ENCODE data around the gene DDAH1.
A peak's percentile ranks its signal among the peaks of the same experiment; 100 is the strongest.

The DDAH1 gene

GRCh38 chr1:85407746-85408377 lies 57.1 kb downstream of the DDAH1 start:
- Histone ChIP-seq H3K27ac (ENCODE audit: low read depth, low read length) (no peak overlapping the region), H4K12ac (ENCODE audit: low read depth, low read length) (no peak overlapping the region), H3K18ac (ENCODE audit: low read length) (no peak overlapping the region), H3K4ac (ENCODE audit: low read depth, low read length) (no peak overlapping the region), H3K36me3 (ENCODE audit: control insufficient read depth in 1 of 2, insufficient read depth in 2 of 2, low read length in 2 of 2) (no peaks in the 10 kb centered on the region), H4K91ac (ENCODE audit: low read depth, low read length) (no peak overlapping the region), H3K14ac (ENCODE audit: low read length) (no peak overlapping the region), H4K8ac (ENCODE audit: low read depth, low read length) (no peak overlapping the region), H3K4me3 (ENCODE audit: low read depth, low read length) (no peak overlapping the region), H3K9ac (ENCODE audit: low read length) (no peak overlapping the region), H2BK12ac (ENCODE audit: low read length) (no peak overlapping the region), H3K23ac (ENCODE audit: low read length) (no peak overlapping the region), H2AFZ (ENCODE audit: insufficient read depth, low read length, poor library complexity) (no peak overlapping the region), H2BK5ac (ENCODE audit: low read depth, low read length, poor library complexity) (no peak overlapping the region), H3K79me1 (ENCODE audit: low read length) (peaks cover 1% of the 10 kb centered on the region), H3K79me2 (ENCODE audit: control insufficient read depth, insufficient read depth, low read length, poor library complexity) (no peaks in the 10 kb centered on the region), H3K4me2 (ENCODE audit: low read length) (no peak overlapping the region), H2AK5ac (ENCODE audit: low read length) (no peak overlapping the region), H3K9me3 (ENCODE audit: insufficient read depth, low read depth, low read length) (no peaks in the 10 kb centered on the region), H3K4me1 (ENCODE audit: control insufficient read depth in 1 of 2, insufficient read depth in 2 of 2, low read length in 2 of 2) (peaks cover 0 to 3% of the 10 kb centered on the region in 2 experiments), H3K27me3 (ENCODE audit: insufficient read depth, low read length) (no peaks in the 10 kb centered on the region), H2BK120ac (ENCODE audit: insufficient read depth, low read length, poor library complexity) (no peak overlapping the region)
- no CpG with 5 or more reads among the region's 5 CpGs for WGBS (ENCODE audit: extremely low coverage, insufficient coverage, insufficient read length)
- no peak for DNase-seq

GRCh38 chr1:85406887-85407533 lies 57.9 kb downstream of the DDAH1 start:
- no CpG with 5 or more reads among the region's 3 CpGs for WGBS (ENCODE audit: extremely low coverage, insufficient coverage, insufficient read length)
- Histone ChIP-seq H4K8ac (ENCODE audit: low read depth, low read length) (no peak overlapping the region), H3K27me3 (ENCODE audit: insufficient read depth, low read length) (no peaks in the 10 kb centered on the region), H2BK5ac (ENCODE audit: low read depth, low read length, poor library complexity) (no peak overlapping the region), H3K79me2 (ENCODE audit: control insufficient read depth, insufficient read depth, low read length, poor library complexity) (no peaks in the 10 kb centered on the region), H3K27ac (ENCODE audit: low read depth, low read length) (no peak overlapping the region), H2BK120ac (ENCODE audit: insufficient read depth, low read length, poor library complexity) (no peak overlapping the region), H3K4me3 (ENCODE audit: low read depth, low read length) (no peak overlapping the region), H4K12ac (ENCODE audit: low read depth, low read length) (no peak overlapping the region), H3K4ac (ENCODE audit: low read depth, low read length) (no peak overlapping the region), H3K4me2 (ENCODE audit: low read length) (peak overlapping the region; percentile 16), H3K79me1 (ENCODE audit: low read length) (peaks cover 1% of the 10 kb centered on the region), H3K14ac (ENCODE audit: low read length) (no peak overlapping the region), H2AFZ (ENCODE audit: insufficient read depth, low read length, poor library complexity) (no peak overlapping the region), H3K4me1 (ENCODE audit: control insufficient read depth in 1 of 2, insufficient read depth in 2 of 2, low read length in 2 of 2) (peaks cover 0 to 3% of the 10 kb centered on the region in 2 experiments), H3K23ac (ENCODE audit: low read length) (no peak overlapping the region), H3K36me3 (ENCODE audit: control insufficient read depth in 1 of 2, insufficient read depth in 2 of 2, low read length in 2 of 2) (no peaks in the 10 kb centered on the region), H4K91ac (ENCODE audit: low read depth, low read length) (no peak overlapping the region), H3K9ac (ENCODE audit: low read length) (no peak overlapping the region), H2AK5ac (ENCODE audit: low read length) (no peak overlapping the region), H2BK12ac (ENCODE audit: low read length) (no peak overlapping the region), H3K9me3 (ENCODE audit: insufficient read depth, low read depth, low read length) (no peaks in the 10 kb centered on the region), H3K18ac (ENCODE audit: low read length) (no peak overlapping the region)
- DNase-seq = peak; percentile 17 to 46

DNA sequence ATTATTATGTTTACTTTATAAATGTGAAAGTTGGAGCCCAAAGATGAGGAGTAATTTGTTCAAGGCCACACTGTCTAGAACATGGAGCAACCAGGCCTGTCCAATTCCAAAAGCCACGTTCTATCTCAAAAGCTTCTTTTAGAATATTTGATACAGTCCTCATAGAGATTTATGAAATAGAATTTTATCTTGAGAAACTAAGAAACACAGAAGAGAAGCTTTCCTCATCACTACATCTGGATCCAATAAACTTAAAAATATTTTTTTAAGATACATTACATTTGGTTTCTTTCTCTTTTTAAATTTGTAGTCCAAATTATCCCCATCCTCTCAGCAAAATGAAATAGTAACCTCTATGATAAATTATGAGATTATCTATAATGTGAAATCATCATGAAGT lies 58.9 kb downstream of the DDAH1 start:
- H3K27ac ChIP-seq (ENCODE audit: low read depth, low read length) = no peak overlapping the region
- WGBS (ENCODE audit: extremely low coverage, insufficient coverage, insufficient read length) = no CpG with 5 or more reads among the region's 1 CpG
- H3K4ac ChIP-seq (ENCODE audit: low read depth, low read length) = no peak overlapping the region
- H3K23ac ChIP-seq (ENCODE audit: low read length) = no peak overlapping the region
- H2BK120ac ChIP-seq (ENCODE audit: insufficient read depth, low read length, poor library complexity) = no peak overlapping the region
- no peaks in the 10 kb centered on the region for H3K27me3 ChIP-seq (ENCODE audit: insufficient read depth, low read length)
- H3K4me2 ChIP-seq (ENCODE audit: low read length) = no peak overlapping the region
- H4K91ac ChIP-seq (ENCODE audit: low read depth, low read length) = no peak overlapping the region
- H3K79me2 ChIP-seq (ENCODE audit: control insufficient read depth, insufficient read depth, low read length, poor library complexity) = no peaks in the 10 kb centered on the region
- no peak overlapping the region for H2BK12ac ChIP-seq (ENCODE audit: low read length)
- no peaks in the 10 kb centered on the region for H3K36me3 ChIP-seq (ENCODE audit: control insufficient read depth in 1 of 2, insufficient read depth in 2 of 2, low read length in 2 of 2)
- peaks cover 0 to 3% of the 10 kb centered on the region in 2 experiments for H3K4me1 ChIP-seq (ENCODE audit: control insufficient read depth in 1 of 2, insufficient read depth in 2 of 2, low read length in 2 of 2)
- H4K8ac ChIP-seq (ENCODE audit: low read depth, low read length) = no peak overlapping the region
- no peak for DNase-seq
- H4K12ac ChIP-seq (ENCODE audit: low read depth, low read length) = no peak overlapping the region
- H3K18ac ChIP-seq (ENCODE audit: low read length) = no peak overlapping the region
- H2AK5ac ChIP-seq (ENCODE audit: low read length) = no peak overlapping the region
- no peaks in the 10 kb centered on the region for H3K9me3 ChIP-seq (ENCODE audit: insufficient read depth, low read depth, low read length)
- H3K79me1 ChIP-seq (ENCODE audit: low read length) = peaks cover 1% of the 10 kb centered on the region
- H2BK5ac ChIP-seq (ENCODE audit: low read depth, low read length, poor library complexity) = no peak overlapping the region
- H3K9ac ChIP-seq (ENCODE audit: low read length) = no peak overlapping the region
- no peak overlapping the region for H3K14ac ChIP-seq (ENCODE audit: low read length)
- H2AFZ ChIP-seq (ENCODE audit: insufficient read depth, low read length, poor library complexity) = no peak overlapping the region
- no peak overlapping the region for H3K4me3 ChIP-seq (ENCODE audit: low read depth, low read length)

DNA sequence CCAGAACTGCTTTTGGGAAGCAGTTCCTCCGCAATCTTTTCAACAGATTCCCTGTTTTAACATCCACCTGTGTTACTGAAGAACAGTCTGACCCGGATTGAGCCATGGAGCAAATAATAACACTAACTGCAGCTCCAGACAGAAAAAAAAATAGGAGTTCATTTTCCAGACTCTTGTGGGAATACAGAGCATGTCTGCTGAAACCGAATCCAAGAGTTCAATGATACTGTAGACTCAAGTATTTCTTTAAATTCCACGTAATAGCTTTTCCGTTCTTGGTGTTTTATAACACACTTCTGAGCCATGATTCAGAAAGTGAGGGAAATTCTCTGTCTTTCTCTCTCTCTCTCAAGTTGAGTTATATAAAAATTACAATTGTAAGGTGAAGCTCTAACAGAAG lies 60.6 kb downstream of the DDAH1 start:
- no CpG with 5 or more reads among the region's 5 CpGs for WGBS (ENCODE audit: extremely low coverage, insufficient coverage, insufficient read length)
- no peaks in the 10 kb centered on the region for H3K36me3 ChIP-seq (ENCODE audit: control insufficient read depth in 1 of 2, insufficient read depth in 2 of 2, low read length in 2 of 2)
- no peak overlapping the region for H3K4ac ChIP-seq (ENCODE audit: low read depth, low read length)
- no peak overlapping the region for H3K18ac ChIP-seq (ENCODE audit: low read length)
- no peak overlapping the region for H3K4me3 ChIP-seq (ENCODE audit: low read depth, low read length)
- H3K79me1 ChIP-seq (ENCODE audit: low read length) = peaks cover 1% of the 10 kb centered on the region
- no peak overlapping the region for H2AK5ac ChIP-seq (ENCODE audit: low read length)
- H3K4me1 ChIP-seq (ENCODE audit: control insufficient read depth in 1 of 2, insufficient read depth in 2 of 2, low read length in 2 of 2) = peaks cover 0 to 3% of the 10 kb centered on the region in 2 experiments
- no peak overlapping the region for H2AFZ ChIP-seq (ENCODE audit: insufficient read depth, low read length, poor library complexity)
- no peak overlapping the region for H2BK12ac ChIP-seq (ENCODE audit: low read length)
- H3K14ac ChIP-seq (ENCODE audit: low read length) = no peak overlapping the region
- H2BK120ac ChIP-seq (ENCODE audit: insufficient read depth, low read length, poor library complexity) = no peak overlapping the region
- DNase-seq = no peak
- H4K91ac ChIP-seq (ENCODE audit: low read depth, low read length) = no peak overlapping the region
- no peak overlapping the region for H4K12ac ChIP-seq (ENCODE audit: low read depth, low read length)
- no peaks in the 10 kb centered on the region for H3K9me3 ChIP-seq (ENCODE audit: insufficient read depth, low read depth, low read length)
- H4K8ac ChIP-seq (ENCODE audit: low read depth, low read length) = no peak overlapping the region
- no peak overlapping the region for H3K27ac ChIP-seq (ENCODE audit: low read depth, low read length)
- H3K27me3 ChIP-seq (ENCODE audit: insufficient read depth, low read length) = no peaks in the 10 kb centered on the region
- H3K9ac ChIP-seq (ENCODE audit: low read length) = no peak overlapping the region
- H2BK5ac ChIP-seq (ENCODE audit: low read depth, low read length, poor library complexity) = no peak overlapping the region
- no peak overlapping the region for H3K4me2 ChIP-seq (ENCODE audit: low read length)
- H3K79me2 ChIP-seq (ENCODE audit: control insufficient read depth, insufficient read depth, low read length, poor library complexity) = no peaks in the 10 kb centered on the region
- H3K23ac ChIP-seq (ENCODE audit: low read length) = no peak overlapping the region

Measured in trophoblast cell (in vitro differentiated cells and primary cell).